ENCODE results near the gene MRTFA.

DNA sequence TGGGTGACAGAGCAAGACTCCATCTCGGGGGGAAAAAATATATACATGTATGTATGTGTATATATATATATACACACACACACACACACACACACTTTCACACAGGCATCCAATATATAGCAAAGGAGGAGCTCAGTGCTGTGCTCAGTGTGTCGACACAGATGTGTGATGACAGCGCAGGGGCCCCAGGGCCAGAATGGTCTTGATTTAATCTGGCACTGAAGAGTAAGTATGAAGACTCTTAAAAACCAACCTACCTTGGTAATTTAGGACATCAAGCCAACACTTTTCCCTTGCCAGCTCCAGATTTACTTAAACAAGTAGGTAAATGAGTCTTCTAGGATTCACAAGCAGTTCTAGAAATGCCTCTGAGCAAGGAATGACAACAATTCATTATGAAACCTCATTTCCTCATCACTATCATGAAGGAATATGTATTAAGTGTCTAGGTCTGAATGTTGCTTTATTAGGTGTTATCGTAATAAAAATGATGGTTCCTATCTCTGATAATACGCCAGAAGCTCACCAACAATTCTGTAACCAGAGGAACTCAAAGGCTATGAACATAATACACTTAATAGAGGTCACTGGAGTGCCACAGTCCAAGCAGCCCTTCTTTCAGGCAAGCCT lies 194.6 kb downstream of the MRTFA start:
- TF ChIP-seq, protein P1, sequence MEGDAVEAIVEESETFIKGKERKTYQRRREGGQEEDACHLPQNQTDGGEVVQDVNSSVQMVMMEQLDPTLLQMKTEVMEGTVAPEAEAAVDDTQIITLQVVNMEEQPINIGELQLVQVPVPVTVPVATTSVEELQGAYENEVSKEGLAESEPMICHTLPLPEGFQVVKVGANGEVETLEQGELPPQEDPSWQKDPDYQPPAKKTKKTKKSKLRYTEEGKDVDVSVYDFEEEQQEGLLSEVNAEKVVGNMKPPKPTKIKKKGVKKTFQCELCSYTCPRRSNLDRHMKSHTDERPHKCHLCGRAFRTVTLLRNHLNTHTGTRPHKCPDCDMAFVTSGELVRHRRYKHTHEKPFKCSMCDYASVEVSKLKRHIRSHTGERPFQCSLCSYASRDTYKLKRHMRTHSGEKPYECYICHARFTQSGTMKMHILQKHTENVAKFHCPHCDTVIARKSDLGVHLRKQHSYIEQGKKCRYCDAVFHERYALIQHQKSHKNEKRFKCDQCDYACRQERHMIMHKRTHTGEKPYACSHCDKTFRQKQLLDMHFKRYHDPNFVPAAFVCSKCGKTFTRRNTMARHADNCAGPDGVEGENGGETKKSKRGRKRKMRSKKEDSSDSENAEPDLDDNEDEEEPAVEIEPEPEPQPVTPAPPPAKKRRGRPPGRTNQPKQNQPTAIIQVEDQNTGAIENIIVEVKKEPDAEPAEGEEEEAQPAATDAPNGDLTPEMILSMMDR (conservative IDR thresholded peaks at IDR 0.05; ENCODE audit: low read length), result no peak
- no peak for TF ChIP-seq EZH2phosphoT487 (IDR thresholded peaks at IDR 0.05; ENCODE audit: borderline replicate concordance, low read depth, low read length)
